Stimulated activated CD4-positive, alpha-beta T cell treated with anti-CD3 and anti-CD28 coated beads, Interleukin-1b, Interleukin-23, amount 100 ng/mL, for 24 hours (primary cell): ENCODE measurements around the gene OXNAD1.

Experiments
- DNase-seq, 4 experiments: peaks; one replicate each; pipeline ENCODE4 v3.0.0-alpha.2; 2020; ENCODE audit warnings: low read depth in 4 of 4, low spot score in 1 of 4

Gene OXNAD1

GRCh38 chr3:16273867-16274266 lies 8.9 kb downstream of the OXNAD1 start:
- DNase-seq = no peak

- DNase-seq = no peak
Measured at GRCh38 chr3:16277471-16277870, 12.5 kb downstream of the OXNAD1 start.

GRCh38 chr3:16279010-16279801 lies 14.2 kb downstream of the OXNAD1 start:
- no peak for DNase-seq

- DNase-seq = no peak
Measured at GRCh38 chr3:16280671-16281070, 15.7 kb downstream of the OXNAD1 start.

- DNase-seq = no peak
Measured at GRCh38 chr3:16284633-16285032, 19.6 kb downstream of the OXNAD1 start.

GRCh38 chr3:16286161-16286560 lies 21.1 kb downstream of the OXNAD1 start:
- DNase-seq = peak in 2 of 4 experiments; percentile 47 to 54

GRCh38 chr3:16286751-16287543 lies 21.9 kb downstream of the OXNAD1 start:
- DNase-seq = no peak

GRCh38 chr3:16288664-16289063 lies 23.7 kb downstream of the OXNAD1 start:
- DNase-seq = no peak

- no peak for DNase-seq
Measured at GRCh38 chr3:16289144-16289889, 24.3 kb downstream of the OXNAD1 start.

GRCh38 chr3:16290007-16290826 lies 25.2 kb downstream of the OXNAD1 start:
- DNase-seq = no peak

- DNase-seq = no peak
Measured at GRCh38 chr3:16290827-16291196, 25.8 kb downstream of the OXNAD1 start.

GRCh38 chr3:16294844-16295243 lies 29.8 kb downstream of the OXNAD1 start:
- DNase-seq = no peak

- DNase-seq = no peak
Measured at GRCh38 chr3:16295298-16295890, 30.4 kb downstream of the OXNAD1 start.

GRCh38 chr3:16297997-16298885 lies 33.2 kb downstream of the OXNAD1 start:
- DNase-seq = no peak

GRCh38 chr3:16298891-16299290 lies 33.9 kb downstream of the OXNAD1 start:
- no peak for DNase-seq

GRCh38 chr3:16299746-16300145 lies 34.7 kb downstream of the OXNAD1 start:
- DNase-seq = no peak

GRCh38 chr3:16300307-16300706 lies 35.3 kb downstream of the OXNAD1 start:
- DNase-seq = no peak

GRCh38 chr3:16300881-16301359 lies 35.9 kb downstream of the OXNAD1 start:
- DNase-seq = no peak

GRCh38 chr3:16301507-16301906 lies 36.5 kb downstream of the OXNAD1 start:
- DNase-seq = no peak
